LoVo (cell line): Measurements from ENCODE around the gene ZNF451.

Experiments used
- DNase-seq: peaks from one replicate; pipeline ENCODE4 v3.0.0-alpha.2; 2016; ENCODE audit warnings: low spot score

The ZNF451 gene

DNA sequence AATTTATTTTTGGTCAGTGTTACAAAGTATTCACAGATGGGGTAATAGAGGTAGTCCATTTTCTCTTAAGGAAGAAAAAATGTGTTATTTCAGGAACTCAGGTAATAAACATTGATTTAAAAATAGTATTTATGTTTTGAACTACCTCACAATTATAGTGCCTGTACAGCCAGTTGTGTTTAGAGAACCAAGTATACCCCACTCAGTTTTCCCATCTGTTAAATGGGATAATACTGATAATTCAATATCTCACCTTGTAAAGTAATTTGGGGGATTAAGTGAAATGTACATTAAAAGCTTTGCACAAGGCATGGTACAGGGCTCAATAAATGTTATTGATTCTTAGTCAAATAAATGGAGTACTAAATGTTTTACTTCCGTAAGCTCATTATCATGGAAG lies 4.7 kb downstream of the ZNF451 start:
- DNase-seq = no peak

DNA sequence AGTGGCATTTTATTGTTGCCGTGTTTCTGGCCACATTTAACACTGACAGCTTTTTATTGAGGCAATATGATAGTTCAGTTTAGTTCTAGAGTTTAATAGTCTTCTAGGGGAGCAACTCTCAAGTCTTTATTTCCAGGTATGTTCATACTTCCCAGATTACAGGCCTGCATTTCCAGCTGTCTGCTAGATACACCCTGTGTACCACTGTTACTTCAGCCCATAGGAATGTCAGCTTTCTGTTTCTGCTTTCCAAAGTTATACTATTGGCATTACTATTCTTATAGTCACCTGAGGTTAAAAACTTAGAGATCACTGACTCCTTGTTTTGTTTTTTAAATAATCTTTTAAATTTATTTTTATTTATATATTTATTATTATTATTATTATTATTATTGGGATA lies 7.6 kb downstream of the ZNF451 start:
- DNase-seq = no peak

DNA sequence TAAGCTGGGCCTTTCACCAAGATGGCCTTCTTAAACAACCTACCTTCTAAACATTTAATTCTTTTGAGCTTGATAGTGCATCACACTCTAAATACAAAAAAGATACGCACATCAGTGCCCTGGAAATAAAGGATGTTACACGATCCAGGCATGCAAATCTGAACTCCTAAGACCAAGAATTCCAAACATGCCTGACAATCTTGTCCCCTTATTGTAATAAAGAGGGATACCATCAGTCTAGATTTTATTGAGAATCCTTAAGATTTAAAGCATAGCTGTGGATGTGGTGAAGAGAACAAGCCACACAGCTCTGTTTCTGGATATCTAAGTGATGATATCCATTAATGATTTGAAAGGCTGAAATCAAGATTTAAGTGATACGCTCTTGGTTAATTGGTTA lies 13.0 kb downstream of the ZNF451 start:
- no peak for DNase-seq

DNA sequence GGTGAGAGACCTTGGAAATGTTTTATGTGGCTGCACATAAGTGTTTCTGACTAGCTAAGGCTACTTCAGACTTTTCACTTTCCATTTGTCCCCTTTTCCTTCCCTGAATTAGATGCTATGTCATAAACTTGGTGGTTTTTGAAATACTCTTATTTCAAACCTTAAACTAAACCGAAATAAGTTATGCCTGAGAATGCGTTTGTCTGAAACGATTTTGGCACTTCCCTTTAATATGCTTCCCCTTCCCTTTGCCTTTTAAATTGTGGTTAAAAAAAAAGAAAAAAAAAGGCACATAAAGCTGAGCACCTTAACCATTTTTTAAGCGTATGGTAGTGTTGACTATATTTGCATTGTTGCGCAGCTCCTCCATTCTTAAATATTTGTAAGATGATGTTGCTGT lies 14.3 kb downstream of the ZNF451 start:
- DNase-seq = no peak

DNA sequence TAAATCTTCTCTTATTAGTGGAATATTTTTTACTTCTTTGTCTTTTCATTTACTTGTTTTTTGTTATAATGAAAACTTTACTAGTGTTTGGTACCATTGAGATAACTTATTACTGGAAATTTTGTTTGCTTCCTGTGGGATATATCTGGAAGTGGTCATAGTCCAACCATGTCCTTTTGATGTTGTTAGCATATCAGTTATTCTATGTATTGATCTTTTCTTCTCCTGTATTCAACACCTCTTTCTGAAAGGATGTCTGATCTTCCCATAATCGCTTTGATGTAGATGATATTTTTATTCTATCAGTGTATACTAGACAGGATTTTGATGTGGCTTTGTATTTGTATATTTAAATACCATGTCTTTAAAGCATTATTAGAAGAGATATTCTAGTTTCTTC lies 17.0 kb downstream of the ZNF451 start:
- no peak for DNase-seq

DNA sequence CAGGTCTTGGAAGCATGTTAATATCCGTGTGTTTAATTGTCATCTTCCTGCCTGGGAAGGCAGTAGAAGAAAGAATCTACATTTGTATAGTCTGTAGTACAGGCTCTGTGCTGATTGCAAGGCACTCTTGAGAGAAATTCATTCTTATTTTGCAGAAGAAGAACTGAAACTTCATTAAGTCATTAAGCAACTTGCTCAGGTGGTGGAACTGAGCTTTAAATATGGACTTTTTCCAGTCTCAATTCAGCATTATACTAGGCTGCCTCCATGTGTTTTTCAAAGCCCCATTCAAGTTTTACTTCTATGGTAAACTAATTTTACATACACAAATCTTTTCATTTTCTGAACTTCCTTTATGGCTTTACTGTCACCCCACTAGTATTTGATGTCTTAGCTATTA lies 18.7 kb downstream of the ZNF451 start:
- no peak for DNase-seq

DNA sequence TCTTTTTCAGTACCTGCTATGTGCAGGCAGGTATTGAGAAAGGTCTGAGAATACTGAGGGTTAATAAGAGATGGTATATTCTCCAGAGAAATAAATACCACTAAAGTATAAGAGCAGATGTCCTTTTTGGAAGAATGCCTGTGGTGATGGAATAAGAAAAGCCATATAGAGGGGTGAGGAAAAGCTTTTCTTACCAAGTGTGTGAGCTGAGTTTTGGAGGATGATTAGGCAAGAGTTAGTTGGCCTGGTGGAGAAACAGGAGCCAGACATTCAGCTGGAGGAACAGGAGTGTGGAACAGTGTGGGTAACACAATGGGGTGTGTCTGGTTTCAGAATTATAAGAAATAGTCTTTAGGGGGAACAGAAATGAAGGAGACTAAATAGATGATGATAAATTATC lies 19.9 kb downstream of the ZNF451 start:
- DNase-seq = no peak

DNA sequence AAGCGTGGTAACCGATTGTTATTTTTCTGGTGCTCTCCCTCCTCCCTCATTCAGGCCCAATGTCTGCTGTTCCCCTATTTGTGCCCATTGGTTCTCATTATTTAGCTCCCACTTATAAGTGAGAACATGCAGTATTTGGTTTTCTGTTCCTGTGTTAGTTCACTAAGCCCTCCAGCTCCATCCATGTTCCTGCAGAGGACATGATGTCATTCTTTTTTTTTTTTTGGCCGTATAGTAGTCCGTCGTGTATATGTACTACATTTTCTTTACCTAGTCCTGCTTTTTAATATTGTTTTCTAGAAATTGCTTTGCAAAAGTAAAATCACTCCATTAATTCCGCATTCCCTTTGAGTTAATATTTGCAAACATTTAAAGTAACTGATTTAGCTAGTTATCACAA lies 23.1 kb downstream of the ZNF451 start:
- DNase-seq = no peak

DNA sequence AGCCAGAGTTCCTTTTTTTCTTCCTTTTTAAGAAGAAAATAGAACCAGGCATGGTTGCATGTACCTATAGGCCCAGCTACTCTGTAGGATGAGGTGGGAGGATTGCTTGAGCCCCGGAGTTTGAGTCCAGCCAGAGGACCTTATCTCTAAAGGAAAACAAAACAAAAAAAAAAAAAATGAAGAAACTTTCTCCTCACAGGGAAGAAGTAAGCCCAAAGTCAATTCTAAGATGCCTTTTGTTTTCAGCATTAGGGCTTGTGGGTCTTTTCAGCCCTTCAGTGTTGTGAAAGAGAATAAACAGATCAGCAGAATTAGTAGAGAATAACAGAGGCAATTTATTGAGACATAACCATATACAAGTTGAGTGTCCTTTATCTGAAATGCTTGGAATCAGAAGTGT lies 26.8 kb downstream of the ZNF451 start:
- no peak for DNase-seq

DNA sequence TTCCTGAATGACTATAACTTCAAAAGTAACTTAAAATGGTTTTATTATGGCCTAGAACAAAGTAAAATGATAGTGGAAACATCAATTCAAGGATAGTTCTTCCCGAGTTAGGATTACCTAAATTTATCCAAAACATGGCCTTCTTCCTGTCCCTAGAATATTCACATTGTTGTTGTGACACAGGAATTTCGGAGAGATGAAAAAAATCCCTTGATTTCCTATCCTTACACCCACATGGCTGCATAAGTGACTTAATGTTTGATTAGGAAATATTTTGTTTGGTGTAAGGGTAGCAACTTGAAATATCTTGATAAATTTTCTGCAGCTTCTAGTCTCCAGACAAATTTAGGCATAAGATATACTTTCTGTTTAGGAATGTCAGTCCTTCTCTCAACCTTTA lies 27.8 kb downstream of the ZNF451 start:
- DNase-seq = no peak

DNA sequence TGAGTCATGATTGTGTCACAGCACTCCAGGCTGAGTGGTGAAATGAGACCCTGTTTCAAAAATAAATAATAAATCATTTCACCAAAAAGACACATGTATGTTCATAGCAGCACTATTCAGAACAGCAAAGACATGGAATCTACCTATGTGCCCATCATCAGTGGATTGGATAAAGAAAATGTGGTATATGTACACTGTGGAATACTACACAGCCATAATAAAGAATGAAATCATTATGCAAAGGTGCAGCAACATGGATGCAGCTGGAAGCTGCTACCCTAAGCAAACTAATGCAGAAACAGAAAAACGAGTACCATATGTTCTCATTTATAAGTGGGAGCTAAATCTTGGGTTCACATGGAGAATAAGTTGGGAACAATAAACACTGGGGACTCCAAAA lies 33.1 kb downstream of the ZNF451 start:
- DNase-seq = no peak

DNA sequence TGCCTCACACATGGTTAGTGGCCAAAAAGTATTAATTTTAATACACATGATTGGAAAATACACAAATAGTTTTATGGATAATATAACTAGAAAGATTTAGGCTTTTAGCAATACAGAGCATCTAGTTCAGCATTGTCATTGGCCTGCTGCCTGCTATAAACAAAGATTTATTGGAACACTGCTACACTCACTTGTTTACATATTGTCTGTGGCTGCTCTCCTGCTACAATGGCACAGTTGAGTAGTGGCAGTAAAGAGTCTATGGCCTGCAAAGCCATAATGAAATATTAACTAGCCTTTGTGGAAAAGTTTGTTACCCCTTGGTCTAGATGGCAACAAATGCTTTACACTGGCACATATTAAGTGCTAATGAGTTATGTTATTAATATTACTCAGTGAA lies 37.8 kb downstream of the ZNF451 start:
- DNase-seq = no peak

DNA sequence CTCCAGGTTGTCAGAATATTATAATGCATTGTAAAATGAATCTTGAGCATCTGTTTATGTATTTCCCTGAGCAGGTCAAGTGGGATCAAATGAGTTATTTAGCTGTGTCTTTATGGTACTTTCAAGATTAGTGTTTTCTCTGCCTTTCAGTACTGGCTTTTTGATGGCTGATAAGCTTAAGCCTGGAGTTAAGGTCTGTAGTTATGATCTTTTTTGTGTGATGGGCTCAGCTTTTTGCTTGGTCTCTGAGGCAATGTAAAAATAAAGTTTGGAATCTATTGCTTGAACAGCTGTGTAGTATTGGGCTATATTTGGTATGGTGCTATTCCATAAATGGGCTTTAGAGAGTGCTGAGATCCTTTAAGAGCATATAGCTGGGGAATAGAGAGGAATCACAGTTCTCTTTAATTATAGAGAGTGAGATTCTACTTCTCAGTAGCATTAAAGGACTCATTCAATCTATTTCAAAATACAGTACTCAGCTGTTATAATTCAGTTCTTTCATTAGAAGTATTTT lies 40.7 kb downstream of the ZNF451 start:
- DNase-seq = no peak

DNA sequence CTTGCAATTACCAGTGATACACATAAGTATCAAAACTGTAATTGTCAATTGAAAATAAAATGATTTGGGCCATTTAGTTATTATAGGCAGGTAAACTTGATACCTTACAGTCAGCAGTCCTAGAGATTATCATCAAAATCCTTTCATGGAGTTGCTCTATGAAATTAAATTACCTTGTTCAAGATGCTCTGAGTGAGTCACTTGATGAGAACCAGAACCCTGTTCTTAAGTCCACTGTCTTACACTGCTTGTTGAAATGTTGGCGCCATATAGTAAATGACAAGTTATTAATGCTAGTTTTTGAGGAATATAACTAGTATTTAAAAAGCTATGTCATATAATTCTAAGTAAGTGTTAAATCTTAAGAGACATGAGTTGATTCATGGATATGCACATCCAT lies 45.0 kb downstream of the ZNF451 start:
- no peak for DNase-seq

DNA sequence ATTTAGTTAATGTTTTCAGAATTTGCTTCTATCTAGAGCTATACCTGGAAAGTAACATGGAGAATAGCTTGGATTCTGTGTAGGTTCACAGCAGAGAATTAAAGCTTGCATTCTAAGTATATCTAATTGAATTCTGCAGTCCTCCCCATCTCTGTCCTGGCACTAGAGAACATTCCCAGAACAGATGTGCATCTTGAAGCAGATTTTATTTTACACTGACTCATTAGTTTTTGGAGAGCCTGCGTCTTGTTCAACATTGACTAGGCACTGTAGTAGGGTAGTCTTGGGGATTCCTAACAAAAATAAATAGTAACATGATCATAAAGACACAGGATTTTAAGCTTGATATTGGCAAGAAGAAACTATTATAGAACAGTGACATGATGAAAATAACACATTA lies 45.9 kb downstream of the ZNF451 start:
- no peak for DNase-seq

DNA sequence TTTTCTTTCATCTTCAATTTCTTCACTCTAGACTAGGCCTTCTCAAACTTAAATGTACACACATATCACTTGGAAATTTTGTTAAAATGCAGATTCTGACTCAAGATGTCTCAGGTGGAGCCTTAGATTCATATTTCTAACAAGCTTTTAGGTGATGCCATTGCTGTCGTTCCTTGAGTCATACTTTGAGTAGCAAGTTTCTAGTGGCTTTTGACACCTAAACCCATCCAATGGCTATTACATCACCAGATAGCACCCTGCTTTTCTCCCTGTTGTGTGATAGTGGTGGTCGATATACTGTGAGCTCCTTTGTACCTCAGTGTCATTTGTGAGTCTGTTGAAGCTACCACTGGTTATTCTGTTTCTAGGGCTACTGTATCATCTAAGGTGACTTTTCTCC lies 47.4 kb downstream of the ZNF451 start:
- no peak for DNase-seq

DNA sequence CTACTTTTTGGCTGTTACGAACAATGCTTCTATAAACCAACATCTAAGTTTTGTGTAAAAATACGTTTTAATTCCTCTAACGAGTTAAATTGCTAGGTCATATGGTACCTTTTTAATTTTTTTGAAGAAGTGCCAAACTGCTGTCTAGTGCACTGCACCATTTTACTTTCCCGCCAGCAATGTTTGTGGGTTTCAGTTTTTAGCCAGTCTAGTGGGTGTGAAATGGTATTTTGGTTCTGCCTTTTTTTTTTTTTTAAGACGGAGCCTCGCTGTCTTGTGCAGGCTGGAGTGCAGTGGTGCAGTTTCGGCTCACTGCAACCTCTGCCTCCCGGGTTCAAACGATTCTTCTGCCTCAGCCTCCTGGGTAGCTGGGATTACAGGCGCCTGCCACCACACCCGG lies 48.0 kb downstream of the ZNF451 start:
- no peak for DNase-seq

DNA sequence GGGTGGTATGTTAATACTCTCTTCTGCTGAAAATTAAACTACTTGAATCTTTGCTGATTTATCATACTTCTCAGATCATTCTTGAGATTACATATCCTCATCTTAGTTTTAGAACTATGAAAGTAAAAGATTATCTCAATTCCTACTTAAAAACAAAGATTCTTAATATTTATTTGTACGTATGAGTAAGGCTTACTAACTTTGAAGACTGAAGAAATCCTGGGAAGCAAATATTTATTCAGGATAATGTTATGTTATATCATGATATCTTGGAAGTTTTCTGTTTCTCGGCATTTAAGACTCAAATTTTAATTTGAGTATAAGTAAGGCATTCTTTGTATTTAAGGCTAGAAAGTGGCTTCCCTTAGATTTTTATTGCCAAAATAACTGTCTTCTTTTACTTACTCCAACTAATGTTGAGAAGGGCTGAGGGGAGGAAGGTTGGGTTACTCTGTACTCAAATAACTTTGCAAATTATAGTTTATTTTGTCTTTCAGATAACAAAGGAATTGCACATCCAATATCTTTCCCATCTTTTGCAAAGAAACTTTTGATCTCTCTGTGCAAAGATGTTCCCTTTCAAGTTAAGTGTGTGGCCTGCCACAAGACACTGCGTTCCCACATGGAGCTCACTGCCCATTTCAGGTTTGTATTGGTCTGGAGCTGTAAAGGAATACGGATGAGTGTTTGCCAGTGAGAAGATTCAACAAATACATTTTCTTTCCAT lies 51.6 kb downstream of the ZNF451 start:
- DNase-seq = no peak

DNA sequence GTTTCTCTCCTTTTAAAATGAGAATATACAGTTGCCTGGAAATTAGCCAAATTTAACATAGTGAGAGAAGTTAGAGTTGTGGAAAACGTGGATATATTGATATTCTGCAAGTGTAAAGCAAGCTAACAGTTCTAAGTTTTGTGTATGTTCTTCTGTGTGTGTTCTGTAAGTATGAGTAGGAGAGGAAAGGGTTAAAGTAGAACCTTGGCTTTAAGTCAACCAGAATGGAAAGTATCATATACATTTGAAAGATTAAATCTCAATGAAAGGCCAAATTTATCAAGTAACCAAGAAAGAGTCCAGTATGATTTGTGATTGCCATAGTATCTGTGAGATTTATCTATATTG lies 52.2 kb downstream of the ZNF451 start:
- DNase-seq = no peak

DNA sequence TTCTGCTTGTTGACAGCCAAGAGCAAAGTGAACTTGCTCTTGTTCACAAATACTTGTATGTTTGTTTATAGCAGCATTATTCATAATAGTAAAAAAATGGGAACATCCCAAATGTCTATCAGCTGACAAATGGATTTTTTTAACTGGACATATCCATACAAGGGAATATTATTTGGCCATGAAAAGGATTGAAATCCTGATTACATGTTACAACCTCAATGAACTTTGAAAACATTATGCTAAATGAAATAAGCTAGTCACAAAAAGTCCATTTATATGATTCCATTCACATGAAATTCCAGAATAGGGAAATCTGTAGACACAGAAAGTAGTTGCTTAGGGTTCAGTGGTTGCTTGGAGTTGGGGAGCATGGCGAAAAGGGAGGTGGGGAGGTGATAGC lies 53.7 kb downstream of the ZNF451 start:
- DNase-seq = no peak

DNA sequence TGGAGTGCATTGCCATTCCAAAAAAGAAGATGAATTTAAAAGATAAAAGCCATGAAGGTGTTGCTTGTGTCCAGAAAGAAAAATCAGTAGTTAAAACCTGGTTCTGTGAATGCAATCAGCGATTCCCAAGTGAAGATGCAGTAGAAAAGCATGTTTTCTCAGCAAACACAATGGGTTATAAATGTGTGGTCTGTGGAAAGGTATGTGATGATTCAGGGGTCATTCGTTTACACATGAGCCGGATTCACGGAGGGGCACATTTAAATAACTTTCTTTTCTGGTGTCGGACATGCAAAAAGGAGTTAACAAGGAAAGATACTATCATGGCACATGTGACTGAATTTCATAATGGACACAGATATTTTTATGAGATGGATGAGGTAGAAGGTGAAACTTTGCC lies 57.4 kb downstream of the ZNF451 start:
- no peak for DNase-seq

DNA sequence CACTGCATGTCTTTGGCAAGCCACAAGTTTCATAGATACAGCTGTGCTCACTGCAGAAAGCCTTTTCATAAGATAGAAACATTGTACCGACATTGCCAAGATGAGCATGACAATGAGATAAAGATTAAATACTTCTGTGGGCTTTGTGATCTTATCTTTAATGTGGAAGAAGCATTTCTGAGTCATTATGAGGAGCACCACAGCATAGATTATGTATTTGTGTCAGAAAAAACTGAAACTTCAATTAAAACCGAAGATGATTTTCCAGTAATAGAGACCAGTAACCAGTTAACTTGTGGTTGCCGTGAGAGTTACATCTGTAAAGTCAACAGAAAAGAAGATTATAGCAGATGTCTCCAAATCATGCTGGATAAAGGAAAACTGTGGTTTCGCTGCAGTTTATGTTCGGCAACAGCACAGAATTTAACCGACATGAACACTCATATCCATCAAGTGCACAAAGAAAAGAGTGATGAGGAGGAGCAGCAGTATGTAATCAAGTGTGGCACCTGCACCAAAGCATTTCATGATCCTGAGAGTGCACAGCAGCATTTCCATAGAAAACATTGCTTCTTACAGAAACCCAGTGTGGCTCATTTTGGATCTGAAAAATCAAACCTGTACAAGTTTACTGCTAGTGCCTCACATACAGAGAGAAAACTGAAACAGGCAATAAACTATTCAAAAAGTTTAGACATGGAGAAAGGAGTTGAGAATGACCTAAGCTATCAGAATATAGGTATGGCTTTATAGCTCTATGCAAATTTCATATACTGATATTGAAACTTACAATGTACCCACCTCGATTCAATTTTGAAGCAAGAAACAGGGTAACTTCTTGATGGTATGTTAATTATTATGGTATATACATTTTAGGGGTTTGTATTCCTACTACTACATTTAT lies 58.2 kb downstream of the ZNF451 start:
- DNase-seq = no peak

DNA sequence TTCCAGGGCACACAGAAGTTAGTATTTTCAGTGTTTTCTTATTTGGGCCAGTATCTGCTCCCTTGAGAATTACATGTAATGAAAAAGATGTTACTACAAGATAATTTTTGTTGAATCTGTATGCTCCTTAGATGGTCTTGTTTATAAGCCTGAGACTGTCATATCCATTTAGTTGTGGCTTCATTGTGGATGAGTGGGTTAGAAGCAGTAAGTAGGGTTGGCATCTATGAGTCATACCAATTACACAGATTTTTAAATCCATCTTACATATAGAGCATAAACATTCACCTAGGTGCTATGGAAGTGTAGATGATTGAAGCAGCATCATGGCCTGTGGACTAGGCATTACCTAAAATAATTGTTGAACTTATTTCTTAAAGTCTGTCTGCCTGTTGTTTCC lies 68.7 kb downstream of the ZNF451 start:
- DNase-seq = no peak

DNA sequence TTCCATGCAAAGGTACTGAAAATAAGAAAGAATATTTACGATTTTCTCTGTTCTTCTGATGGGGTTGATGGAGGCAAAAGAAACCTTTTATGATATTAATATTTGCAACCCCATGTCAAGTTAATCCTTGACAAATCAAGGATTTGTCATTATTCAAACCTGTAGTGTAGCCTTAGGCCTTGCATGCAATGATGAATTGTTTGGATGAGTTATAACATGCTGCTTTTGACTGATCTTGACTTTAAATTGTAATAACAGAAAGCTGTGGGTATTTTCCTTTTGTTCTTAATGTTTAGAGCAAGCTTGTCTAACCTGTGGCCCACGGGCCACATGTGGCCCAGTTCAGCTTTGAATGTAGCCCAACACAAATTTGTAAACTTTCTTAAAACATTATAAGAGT lies 69.1 kb downstream of the ZNF451 start:
- no peak for DNase-seq
